ENCODE data around the gene USH2A. TPM values are rescaled to one million over a fixed set of nuclear protein-coding genes. Genes with fewer than 3 reads are reported as not detected.
"Not testable (repeated sequence)": the region's sequence is repeated elsewhere in the genome, so short reads cannot be mapped to it uniquely, and the experiment has no call there.

USH2A gene
- total RNA-seq, 1 donor from 2014 or later, result not detected

DNA sequence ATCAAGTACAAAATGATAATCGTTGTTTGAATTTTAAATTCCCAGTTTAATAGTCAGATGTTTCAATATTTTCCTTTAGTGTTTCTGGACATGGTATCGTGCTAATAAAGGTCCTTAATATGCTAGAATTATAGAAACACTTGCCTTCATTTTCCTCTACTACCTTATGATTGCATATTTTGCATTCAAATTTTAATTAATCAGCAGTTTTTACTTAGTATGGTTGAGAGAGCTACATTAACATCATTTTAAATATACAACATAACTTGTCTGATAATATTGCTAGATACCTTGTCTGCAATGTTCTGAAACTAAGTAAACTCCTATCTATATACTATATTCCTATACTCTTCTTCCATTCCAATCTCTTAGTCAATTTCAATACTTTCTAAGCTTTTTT is 66.3 kb downstream of the USH2A start:
- no peaks in the 10 kb centered on the region for H3K4me1 ChIP-seq
- TF ChIP-seq, protein P1, sequence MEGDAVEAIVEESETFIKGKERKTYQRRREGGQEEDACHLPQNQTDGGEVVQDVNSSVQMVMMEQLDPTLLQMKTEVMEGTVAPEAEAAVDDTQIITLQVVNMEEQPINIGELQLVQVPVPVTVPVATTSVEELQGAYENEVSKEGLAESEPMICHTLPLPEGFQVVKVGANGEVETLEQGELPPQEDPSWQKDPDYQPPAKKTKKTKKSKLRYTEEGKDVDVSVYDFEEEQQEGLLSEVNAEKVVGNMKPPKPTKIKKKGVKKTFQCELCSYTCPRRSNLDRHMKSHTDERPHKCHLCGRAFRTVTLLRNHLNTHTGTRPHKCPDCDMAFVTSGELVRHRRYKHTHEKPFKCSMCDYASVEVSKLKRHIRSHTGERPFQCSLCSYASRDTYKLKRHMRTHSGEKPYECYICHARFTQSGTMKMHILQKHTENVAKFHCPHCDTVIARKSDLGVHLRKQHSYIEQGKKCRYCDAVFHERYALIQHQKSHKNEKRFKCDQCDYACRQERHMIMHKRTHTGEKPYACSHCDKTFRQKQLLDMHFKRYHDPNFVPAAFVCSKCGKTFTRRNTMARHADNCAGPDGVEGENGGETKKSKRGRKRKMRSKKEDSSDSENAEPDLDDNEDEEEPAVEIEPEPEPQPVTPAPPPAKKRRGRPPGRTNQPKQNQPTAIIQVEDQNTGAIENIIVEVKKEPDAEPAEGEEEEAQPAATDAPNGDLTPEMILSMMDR (IDR thresholded peaks at IDR 0.05), result no peak
- intact Hi-C loops (cut with DNase I), result no loop called here
- no peaks in the 10 kb centered on the region for H3K9me3 ChIP-seq
- no peak for DNase-seq (ENCODE audit: low spot score in 2 of 2)
- no peak overlapping the region for H3K4me3 ChIP-seq
- H3K27me3 ChIP-seq, result no peaks in the 10 kb centered on the region
- H3K27ac ChIP-seq, result no peak overlapping the region
- no peaks in the 10 kb centered on the region for H3K36me3 ChIP-seq

DNA sequence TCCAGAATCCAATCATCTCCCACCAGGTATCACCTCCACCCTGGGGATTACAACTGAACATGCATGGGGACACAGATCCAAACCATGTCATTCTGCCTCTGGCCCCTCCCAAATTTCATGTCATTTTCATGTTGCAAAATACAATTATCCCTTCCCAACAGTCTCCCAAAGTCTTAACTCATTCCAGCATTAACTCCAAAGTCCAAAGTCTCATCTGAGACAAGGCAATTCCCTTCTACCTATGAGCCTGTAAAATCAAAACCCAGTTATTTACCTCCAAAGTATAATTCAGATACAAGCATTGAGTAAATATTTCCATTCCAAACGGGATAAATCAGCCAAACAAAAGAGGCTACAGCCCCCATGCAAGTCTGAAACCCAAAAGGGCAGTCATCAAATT is 73.1 kb downstream of the USH2A start:
- Histone ChIP-seq H3K36me3 (no peaks in the 10 kb centered on the region), H3K4me3 (no peak overlapping the region), H3K27ac (no peak overlapping the region), H3K4me1 (no peaks in the 10 kb centered on the region), H3K9me3 (no peaks in the 10 kb centered on the region), H3K27me3 (no peaks in the 10 kb centered on the region)
- TF ChIP-seq, protein P1 (IDR thresholded peaks at IDR 0.05), result no peak
- intact Hi-C loops (cut with DNase I), result no loop called here
- DNase-seq (ENCODE audit: low spot score in 2 of 2), result no peak

DNA sequence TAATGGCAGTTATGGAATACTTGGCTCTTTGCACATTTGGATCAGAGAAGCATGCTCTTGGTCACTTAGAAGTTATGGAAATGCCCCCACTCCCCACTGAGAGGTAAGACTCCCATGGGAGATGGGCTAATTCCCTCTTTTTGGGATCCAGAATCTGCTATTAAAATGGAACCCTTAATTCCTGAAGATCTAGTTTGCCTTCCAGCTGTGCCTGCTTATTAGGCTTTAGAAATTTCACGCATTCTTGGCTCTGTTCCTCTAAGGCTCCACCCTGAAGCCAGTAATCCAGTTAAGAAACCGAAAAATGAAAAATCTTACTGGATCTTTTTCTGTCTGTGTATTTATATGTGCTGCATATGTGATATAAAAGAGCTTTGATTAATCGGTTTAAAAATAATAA is 76.7 kb downstream of the USH2A start:
- no peak overlapping the region for H3K4me3 ChIP-seq
- intact Hi-C loops (cut with DNase I), result no loop called here
- no peaks in the 10 kb centered on the region for H3K27me3 ChIP-seq
- H3K36me3 ChIP-seq, result no peaks in the 10 kb centered on the region
- TF ChIP-seq, protein P1 (IDR thresholded peaks at IDR 0.05), result no peak
- no peaks in the 10 kb centered on the region for H3K9me3 ChIP-seq
- H3K4me1 ChIP-seq, result no peaks in the 10 kb centered on the region
- no peak overlapping the region for H3K27ac ChIP-seq
- no peak for DNase-seq (ENCODE audit: low spot score in 2 of 2)

DNA sequence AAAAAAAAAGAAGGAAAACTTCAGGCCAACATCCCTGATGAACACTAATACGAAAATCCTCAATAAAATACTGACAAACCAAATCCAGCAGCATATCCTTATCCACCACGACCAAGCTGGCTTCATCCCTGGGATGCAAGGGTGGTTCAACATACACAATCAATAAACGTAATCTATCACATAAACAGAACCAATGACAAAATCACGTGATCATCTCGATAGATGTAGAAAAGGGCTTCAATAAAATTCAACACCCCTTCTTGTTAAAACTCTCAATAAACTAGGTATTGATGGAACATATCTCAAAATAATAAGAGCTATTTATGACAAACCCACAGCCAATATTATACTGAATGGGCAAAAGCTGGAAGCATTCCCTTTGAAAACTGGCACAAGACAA is 82.7 kb downstream of the USH2A start:
- H3K4me3 ChIP-seq; DNase-seq (ENCODE audit: low spot score in 2 of 2); H3K36me3 ChIP-seq; H3K27ac ChIP-seq; H3K4me1 ChIP-seq; H3K27me3 ChIP-seq; H3K9me3 ChIP-seq; intact Hi-C loops (cut with DNase I): not testable (repeated sequence)

DNA sequence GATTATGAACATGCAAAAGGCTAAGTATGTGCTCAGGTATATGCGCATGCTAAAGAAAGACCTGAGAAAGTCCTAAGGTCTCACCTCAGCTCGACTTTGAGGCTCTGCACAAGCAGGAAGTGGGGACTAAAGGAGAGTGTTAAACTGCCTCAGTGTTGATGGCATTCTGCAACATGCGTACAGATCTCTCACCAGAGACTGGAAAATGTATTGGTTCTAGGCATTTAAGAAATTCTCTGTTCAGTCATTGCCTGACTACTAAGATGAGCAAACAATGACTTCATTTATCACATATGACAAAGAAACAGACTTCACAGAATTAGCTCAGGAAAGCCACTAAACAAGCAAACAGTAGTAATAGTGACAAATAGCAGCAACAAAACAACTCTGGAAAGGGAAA is 90.8 kb downstream of the USH2A start:
- intact Hi-C loops (cut with DNase I), result no loop called here
- no peak overlapping the region for H3K27ac ChIP-seq
- H3K9me3 ChIP-seq, result no peaks in the 10 kb centered on the region
- H3K4me1 ChIP-seq, result no peaks in the 10 kb centered on the region
- no peak overlapping the region for H3K4me3 ChIP-seq
- H3K36me3 ChIP-seq, result no peaks in the 10 kb centered on the region
- no peaks in the 10 kb centered on the region for H3K27me3 ChIP-seq
- DNase-seq (ENCODE audit: low spot score in 2 of 2), result no peak
- TF ChIP-seq, protein P1 (IDR thresholded peaks at IDR 0.05), result no peak

DNA sequence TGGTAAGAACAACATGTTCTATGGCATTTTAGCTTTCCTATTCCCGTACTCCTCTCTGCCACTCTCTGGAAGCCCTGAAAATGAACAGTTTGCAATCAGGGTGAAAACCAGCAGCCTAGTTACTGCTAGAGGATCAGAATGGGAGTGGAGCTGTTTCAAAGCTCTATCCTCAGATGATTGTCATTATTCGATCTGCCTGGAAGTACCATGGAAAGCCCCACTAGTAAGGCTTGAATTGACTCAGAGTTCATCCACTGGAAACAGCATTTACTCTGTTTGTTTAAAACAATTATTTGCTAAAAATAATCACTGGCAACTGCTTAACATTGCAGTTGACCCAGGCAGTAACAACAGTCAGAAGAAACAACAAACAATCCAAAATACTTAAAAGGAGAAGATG is 91.2 kb downstream of the USH2A start:
- intact Hi-C loops (cut with DNase I), result no loop called here
- Histone ChIP-seq H3K36me3 (no peaks in the 10 kb centered on the region), H3K9me3 (no peaks in the 10 kb centered on the region), H3K4me3 (no peak overlapping the region), H3K27me3 (no peaks in the 10 kb centered on the region), H3K4me1 (no peaks in the 10 kb centered on the region), H3K27ac (no peak overlapping the region)
- DNase-seq (ENCODE audit: low spot score in 2 of 2), result no peak
- TF ChIP-seq, protein P1 (IDR thresholded peaks at IDR 0.05), result no peak

Measured in ascending aorta (tissue), 2 donors.